Mammary epithelial cell (primary cell): ENCODE measurements around the gene RUNX1.

ENCODE experiments used
- CTCF ChIP-seq, 2 donors: IDR thresholded peaks in 1 of 2; conservative IDR thresholded peaks in 1 of 2; 2 replicates each; pipeline ENCODE4 v1.5.1; 2011 to 2012; ENCODE audit warnings: inconsistent platforms in 2 of 2, low read length in 2 of 2, mild to moderate bottlenecking in 2 of 2, control low read depth in 1 of 2, low read depth in 1 of 2; ENCODE audit not compliant: insufficient read depth in 1 of 2; ENCODE audit errors: extremely low read depth in 1 of 2
- EZH2 ChIP-seq: IDR thresholded peaks from 2 replicates; pipeline ENCODE4 v1.6.1; 2012; ENCODE audit warnings: low read length, inconsistent platforms, borderline replicate concordance

GRCh38 chr21:34973685-34974084 is 75.4 kb downstream of the RUNX1 start:
- TF ChIP-seq CTCF (conservative IDR thresholded peaks at IDR 0.05 in 1 of 2, IDR thresholded peaks at IDR 0.05 in 1 of 2; ENCODE audit: extremely low read depth in 1 of 2, insufficient read depth in 1 of 2, low read depth in 1 of 2, low read length in 2 of 2) (no peak), EZH2 (no peak)
